Liver (tissue), 9 donors: ENCODE data around the gene SLC15A2. TPM values are rescaled to one million over a fixed set of nuclear protein-coding genes. Genes with fewer than 3 reads are reported as not detected.
A peak's percentile ranks its signal among the peaks of the same experiment; 100 is the strongest.
"Not testable (repeated sequence)": the region's sequence is repeated elsewhere in the genome, so short reads cannot be mapped to it uniquely, and the experiment has no call there.

Experiments used
- DNase-seq: peaks from one replicate; pipeline ENCODE4 v3.0.0-alpha.2; 2017; ENCODE audit warnings: low spot score
- H3K27ac ChIP-seq, 2 donors: one replicate each; pipeline ENCODE4 v1.7.0; 2013; ENCODE audit warnings: inconsistent platforms in 2 of 2, low read length in 2 of 2, control low read depth in 1 of 2, low read depth in 1 of 2, mild to moderate bottlenecking in 1 of 2
- H3K27me3 ChIP-seq, 4 donors: one replicate each; pipeline versions ENCODE4 v1.6.1 to v1.7.0; 2013; ENCODE audit warnings: low read length in 3 of 4, inconsistent platforms in 1 of 4, mild to moderate bottlenecking in 1 of 4, moderate library complexity in 1 of 4; ENCODE audit not compliant: control insufficient read depth in 4 of 4, insufficient read depth in 4 of 4
- H3K36me3 ChIP-seq, 4 donors: one replicate each; pipeline versions ENCODE4 v1.6.1 to v1.7.0; 2013; ENCODE audit warnings: low read length in 3 of 4, mild to moderate bottlenecking in 3 of 4, low read depth in 1 of 4, moderate library complexity in 1 of 4; ENCODE audit not compliant: control insufficient read depth in 4 of 4, insufficient read depth in 3 of 4
- H3K4me1 ChIP-seq, 4 donors: one replicate each; pipeline versions ENCODE4 v1.6.1 to v1.7.0; 2013; ENCODE audit warnings: low read length in 3 of 4, mild to moderate bottlenecking in 3 of 4, moderate library complexity in 1 of 4; ENCODE audit not compliant: control insufficient read depth in 4 of 4, insufficient read depth in 4 of 4
- H3K4me3 ChIP-seq, 3 donors: one replicate each; pipeline versions ENCODE4 v1.6.1 to v1.7.0; 2013; ENCODE audit warnings: low read length in 3 of 3, control low read depth in 1 of 3, low read depth in 1 of 3, mild to moderate bottlenecking in 1 of 3
- H3K9ac ChIP-seq, 2 donors: one replicate each; pipeline ENCODE4 v1.7.0; 2013; ENCODE audit warnings: low read length in 2 of 2, mild to moderate bottlenecking in 2 of 2, moderate library complexity in 2 of 2, control low read depth in 1 of 2, low read depth in 1 of 2
- H3K9me3 ChIP-seq, 4 donors: one replicate each; pipeline versions ENCODE4 v1.6.1 to v1.7.0; 2013; ENCODE audit warnings: low read length in 3 of 4; ENCODE audit not compliant: control insufficient read depth in 4 of 4
- EGR1 ChIP-seq, 2 donors: IDR thresholded peaks; 2 replicates each; pipeline ENCODE4 v1.6.1; 2016 to 2018; ENCODE audit warnings: antibody characterized with exemption in 2 of 2, low read depth in 2 of 2
- FOXA2 ChIP-seq: IDR thresholded peaks from 2 replicates; pipeline ENCODE4 v1.6.1; 2016; ENCODE audit warnings: antibody characterized with exemption
- GABPA ChIP-seq, 2 donors: IDR thresholded peaks in 1 of 2; conservative IDR thresholded peaks in 1 of 2; 2 replicates each; pipeline ENCODE4 v1.6.1; 2016; ENCODE audit warnings: antibody characterized with exemption in 2 of 2, mild to moderate bottlenecking in 1 of 2, moderate library complexity in 1 of 2
- HNF4A ChIP-seq, 2 donors: conservative IDR thresholded peaks; 2 replicates each; pipeline ENCODE4 v1.6.1; 2016; ENCODE audit warnings: antibody characterized with exemption in 2 of 2, mild to moderate bottlenecking in 2 of 2
- HNF4G ChIP-seq: IDR thresholded peaks from 2 replicates; pipeline ENCODE4 v1.6.1; 2016; ENCODE audit warnings: antibody characterized with exemption
- JUND ChIP-seq, 2 donors: IDR thresholded peaks; 2 replicates each; pipeline ENCODE4 v1.6.1; 2016; ENCODE audit warnings: antibody characterized with exemption in 2 of 2
- NR2F2 ChIP-seq: IDR thresholded peaks from 2 replicates; pipeline ENCODE4 v1.6.1; 2016; ENCODE audit warnings: antibody characterized with exemption
- RAD21 ChIP-seq, 2 donors: IDR thresholded peaks; 2 replicates each; pipeline ENCODE4 v1.6.1; 2016; ENCODE audit warnings: antibody characterized with exemption in 2 of 2, mild to moderate bottlenecking in 2 of 2
- REST ChIP-seq: IDR thresholded peaks from 2 replicates; pipeline ENCODE4 v1.6.1; 2016; ENCODE audit warnings: antibody characterized with exemption, mild to moderate bottlenecking
- RXRA ChIP-seq, 2 donors: IDR thresholded peaks; 2 replicates each; pipeline ENCODE4 v1.6.1; 2017 to 2018; ENCODE audit warnings: antibody characterized with exemption in 2 of 2, mild to moderate bottlenecking in 1 of 2
- SP1 ChIP-seq: IDR thresholded peaks from 2 replicates; pipeline ENCODE4 v1.6.1; 2018; ENCODE audit warnings: antibody characterized with exemption, mild to moderate bottlenecking
- TAF1 ChIP-seq: conservative IDR thresholded peaks from 2 replicates; pipeline ENCODE4 v1.6.1; 2016; ENCODE audit warnings: antibody characterized with exemption, mild to moderate bottlenecking
- YY1 ChIP-seq: IDR thresholded peaks from 2 replicates; pipeline ENCODE4 v1.6.1; 2016; ENCODE audit warnings: antibody characterized with exemption, mild to moderate bottlenecking
- WGBS: extraction: QIAGEN DNeasy Blood & Tissue Kit; methylation state at CpG from one replicate; pipeline ENCODE4 v1.1.7; 2013; 5-methylcytosine and 5-hydroxymethylcytosine counted together
- polyA plus RNA-seq, 2 donors: library from polyadenylated mRNA; stranded (reverse) in 1 of 2; unstranded in 1 of 2; fragments of 200-250 nt in 1 of 2; fragments of >200 nt in 1 of 2; fragmentation: Nextera tagmentation in 1 of 2; extraction: Ambion mirVana in 1 of 2; gene quantifications; one replicate each; pipeline versions ENCODE4 v1.2.1 to v1.2.3, GENCODE V29; 2013 to 2015
- total RNA-seq, 2 donors: library from RNA; depleted of rRNA; stranded (reverse); fragments of >200 nt; gene quantifications; one replicate each; pipeline ENCODE4 v1.2.3, GENCODE V29; 2014
- TF ChIP-seq, protein P1 (sequence below): fragments of 150-350 bp; IDR thresholded peaks from 2 replicates; pipeline ENCODE4 v1.5.1; 2017; ENCODE audit warnings: improper control_type of control experiment, low read depth, low read length; ENCODE audit not compliant: missing input control
- TF ChIP-seq, protein P2 (sequence below): IDR thresholded peaks from 2 replicates; pipeline ENCODE4 v1.6.1; 2016; ENCODE audit warnings: antibody characterized with exemption
- donor health status: healthy.
- donor health status: healthy.
- donor health status: healthy.
- donor health status: healthy.
- donor health status: healthy.

SLC15A2 gene
- total and polyA plus RNA-seq, 4 donors = 0.20 to 2.3 (median 0.56) TPM

- Histone ChIP-seq H3K36me3 (no peaks in the 10 kb centered on the region), H3K4me1 (no peaks in the 10 kb centered on the region), H3K27ac (no peak overlapping the region), H3K4me3 (no peak overlapping the region), H3K9ac (no peak overlapping the region), H3K9me3 (no peaks in the 10 kb centered on the region), H3K27me3 (no peaks in the 10 kb centered on the region)
- peak in 1 of 2 donors; percentile 62 for TF ChIP-seq RAD21 (IDR thresholded peaks at IDR 0.05)
- TF ChIP-seq HNF4A (conservative IDR thresholded peaks at IDR 0.05) = no peak
- no peak for DNase-seq
- WGBS = 59% methylated on average over 5 of the region's 5 CpGs
Observed at GRCh38 chr3:121855555-121855954, 38.6 kb upstream of the SLC15A2 start.

- H3K9ac ChIP-seq, H3K4me1 ChIP-seq, H3K27me3 ChIP-seq, H3K36me3 ChIP-seq, H3K27ac ChIP-seq, H3K4me3 ChIP-seq, H3K9me3 ChIP-seq, DNase-seq: not testable (repeated sequence)
- WGBS = 98% methylated on average over 4 of the region's 5 CpGs
Observed at GRCh38 chr3:121857778-121858177, 36.4 kb upstream of the SLC15A2 start.

GRCh38 chr3:121863247-121863646 lies 31.0 kb upstream of the SLC15A2 start:
- H3K9me3 ChIP-seq, H3K4me1 ChIP-seq, H3K36me3 ChIP-seq, H3K4me3 ChIP-seq, DNase-seq, H3K9ac ChIP-seq, H3K27ac ChIP-seq, H3K27me3 ChIP-seq: not testable (repeated sequence)
- 96% methylated on average over 9 of the region's 9 CpGs for WGBS

- TF ChIP-seq YY1 (no peak), SP1 (no peak)
- Histone ChIP-seq H3K36me3 (no peaks in the 10 kb centered on the region), H3K4me1 (no peaks in the 10 kb centered on the region), H3K27me3 (no peaks in the 10 kb centered on the region), H3K4me3 (no peak overlapping the region), H3K27ac (no peak overlapping the region), H3K9me3 (no peaks in the 10 kb centered on the region), H3K9ac (no peak overlapping the region)
- DNase-seq = no peak
Observed at GRCh38 chr3:121863801-121864200, 30.4 kb upstream of the SLC15A2 start.

DNA sequence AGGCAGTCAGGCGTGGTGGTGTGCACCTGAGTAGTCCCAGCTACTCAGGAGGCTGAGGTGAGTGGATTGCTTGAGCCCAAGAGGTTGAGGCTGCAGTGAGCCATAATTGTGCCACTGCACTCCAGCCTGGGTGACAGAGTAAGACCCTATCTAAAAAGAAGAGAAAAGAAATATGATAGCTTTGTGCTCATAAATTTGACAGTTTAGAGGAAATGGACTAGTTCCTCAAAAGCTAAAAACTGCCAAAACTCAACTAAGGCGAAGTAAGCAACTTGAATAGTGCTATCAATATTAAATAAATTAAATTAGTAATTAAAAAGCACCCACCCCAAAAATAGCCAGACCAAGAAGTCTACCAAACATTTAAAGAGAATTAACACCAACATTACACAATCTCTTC lies 24.5 kb upstream of the SLC15A2 start:
- TF ChIP-seq YY1 (no peak), TAF1 (no peak), EGR1 (IDR thresholded peaks at IDR 0.05; ENCODE audit: low read depth in 2 of 2) (no peak), JUND (IDR thresholded peaks at IDR 0.05) (no peak), RXRA (IDR thresholded peaks at IDR 0.05) (no peak), REST (no peak), GABPA (IDR thresholded peaks at IDR 0.05 in 1 of 2, conservative IDR thresholded peaks at IDR 0.05 in 1 of 2) (no peak), HNF4A (conservative IDR thresholded peaks at IDR 0.05) (no peak), RAD21 (IDR thresholded peaks at IDR 0.05) (no peak), SP1 (no peak), HNF4G (no peak), FOXA2 (no peak), NR2F2 (no peak)
- TF ChIP-seq, protein P1, sequence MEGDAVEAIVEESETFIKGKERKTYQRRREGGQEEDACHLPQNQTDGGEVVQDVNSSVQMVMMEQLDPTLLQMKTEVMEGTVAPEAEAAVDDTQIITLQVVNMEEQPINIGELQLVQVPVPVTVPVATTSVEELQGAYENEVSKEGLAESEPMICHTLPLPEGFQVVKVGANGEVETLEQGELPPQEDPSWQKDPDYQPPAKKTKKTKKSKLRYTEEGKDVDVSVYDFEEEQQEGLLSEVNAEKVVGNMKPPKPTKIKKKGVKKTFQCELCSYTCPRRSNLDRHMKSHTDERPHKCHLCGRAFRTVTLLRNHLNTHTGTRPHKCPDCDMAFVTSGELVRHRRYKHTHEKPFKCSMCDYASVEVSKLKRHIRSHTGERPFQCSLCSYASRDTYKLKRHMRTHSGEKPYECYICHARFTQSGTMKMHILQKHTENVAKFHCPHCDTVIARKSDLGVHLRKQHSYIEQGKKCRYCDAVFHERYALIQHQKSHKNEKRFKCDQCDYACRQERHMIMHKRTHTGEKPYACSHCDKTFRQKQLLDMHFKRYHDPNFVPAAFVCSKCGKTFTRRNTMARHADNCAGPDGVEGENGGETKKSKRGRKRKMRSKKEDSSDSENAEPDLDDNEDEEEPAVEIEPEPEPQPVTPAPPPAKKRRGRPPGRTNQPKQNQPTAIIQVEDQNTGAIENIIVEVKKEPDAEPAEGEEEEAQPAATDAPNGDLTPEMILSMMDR = no peak
- TF ChIP-seq, protein P2, sequence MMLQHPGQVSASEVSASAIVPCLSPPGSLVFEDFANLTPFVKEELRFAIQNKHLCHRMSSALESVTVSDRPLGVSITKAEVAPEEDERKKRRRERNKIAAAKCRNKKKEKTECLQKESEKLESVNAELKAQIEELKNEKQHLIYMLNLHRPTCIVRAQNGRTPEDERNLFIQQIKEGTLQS = no peak
- Histone ChIP-seq H3K4me3 (no peak overlapping the region), H3K27me3 (no peaks in the 10 kb centered on the region)

More for the DNA sequence above, 24.5 kb upstream of the SLC15A2 start:
- Histone ChIP-seq H3K27ac (no peak overlapping the region), H3K36me3 (no peaks in the 10 kb centered on the region), H3K9me3 (no peaks in the 10 kb centered on the region), H3K4me1 (no peaks in the 10 kb centered on the region), H3K9ac (no peak overlapping the region)
- no peak for DNase-seq
- WGBS = 93% methylated on average over 2 of the region's 2 CpGs
